Colonic mucosa (tissue), 4 donors: ENCODE data around the gene IFITM5. TPM values are rescaled to one million over a fixed set of nuclear protein-coding genes. Genes with fewer than 3 reads are reported as not detected.
"Not testable (repeated sequence)": the region's sequence is repeated elsewhere in the genome, so short reads cannot be mapped to it uniquely, and the experiment has no call there.

Experiments
- DNase-seq: peaks from one replicate; pipeline ENCODE4 v3.0.0-alpha.2; 2020
- H3K27ac ChIP-seq: fragments of 200-600 bp; one replicate; pipeline ENCODE4 v1.8.0; 2021
- H3K27me3 ChIP-seq: fragments of 200-600 bp; one replicate; pipeline ENCODE4 v1.8.0; 2021
- H3K36me3 ChIP-seq: fragments of 200-600 bp; one replicate; pipeline ENCODE4 v1.8.0; 2021
- H3K4me1 ChIP-seq: fragments of 200-600 bp; one replicate; pipeline ENCODE4 v1.8.0; 2021; ENCODE audit warnings: mild to moderate bottlenecking
- H3K4me3 ChIP-seq: fragments of 200-600 bp; one replicate; pipeline ENCODE4 v1.8.0; 2021
- H3K9ac ChIP-seq, 2 donors: one replicate each; pipeline ENCODE4 v1.7.0; 2013; ENCODE audit warnings: control low read depth in 2 of 2, low read depth in 2 of 2, low read length in 2 of 2
- H3K9me3 ChIP-seq: fragments of 200-600 bp; one replicate; pipeline ENCODE4 v1.8.0; 2021
- CTCF ChIP-seq: fragments of 200-600 bp; IDR thresholded peaks from one replicate; pipeline ENCODE4 v1.8.0; 2022; ENCODE audit warnings: antibody characterized with exemption, mild to moderate bottlenecking
- intact Hi-C: fragments of 100-400 bp; cut with DNase I; formaldehyde crosslinking; loops from one replicate; pipeline ENCODE4 v1.14.1; 2022
- total RNA-seq, 2 donors: library from RNA; stranded (reverse); fragmentation: NEBNext Ultra II Directional in 1 of 2; extraction: Animal tissue kit (Norgen Biotek cat#: 25700) in 1 of 2; gene quantifications; one replicate each; pipeline ENCODE4 v1.2.1, GENCODE V29; 2021
- donor health status: healthy.
- donor health status: DM: no; HTN: no; CAD: no.
- donor health status: DM: no; HTN: no; CAD: no.

IFITM5 gene
- total RNA-seq, 2 donors from 2014 or later: not detected

GRCh38 chr11:324156-324555, 24.8 kb upstream of the IFITM5 start:
- Histone ChIP-seq H3K9ac (no peak overlapping the region), H3K9me3 (no peaks in the 10 kb centered on the region), H3K27me3 (no peaks in the 10 kb centered on the region), H3K36me3 (no peaks in the 10 kb centered on the region), H3K27ac (no peak overlapping the region), H3K4me1 (peaks cover 5% of the 10 kb centered on the region), H3K4me3 (no peak overlapping the region)
- intact Hi-C loops: no loop called here
- DNase-seq: no peak
- TF ChIP-seq CTCF: no peak

- Histone ChIP-seq H3K9ac (peak overlapping the region; percentile 86 to 93), H3K4me3 (peak overlapping the region; percentile 51), H3K27ac (peak overlapping the region; percentile 90)
- H3K4me1 ChIP-seq, H3K27me3 ChIP-seq, H3K36me3 ChIP-seq, H3K9me3 ChIP-seq, intact Hi-C loops, DNase-seq: not testable (repeated sequence)
These were observed 20.6 kb upstream of the IFITM5 start for GRCh38 chr11:319888-320273.

- H3K4me1 ChIP-seq, H3K27me3 ChIP-seq, H3K9me3 ChIP-seq, H3K36me3 ChIP-seq, intact Hi-C loops: not testable (repeated sequence)
- peak; percentile 33 for DNase-seq
- H3K4me3 ChIP-seq: peak overlapping the region; percentile 44
- peak overlapping the region; percentile 90 for H3K27ac ChIP-seq
- peak overlapping the region; percentile 58 to 66 for H3K9ac ChIP-seq
These were observed 20.0 kb upstream of the IFITM5 start for GRCh38 chr11:319121-319887.

- H3K4me1 ChIP-seq, H3K36me3 ChIP-seq, H3K27me3 ChIP-seq, DNase-seq, H3K9me3 ChIP-seq, intact Hi-C loops: not testable (repeated sequence)
- Histone ChIP-seq H3K9ac (peak overlapping the region in 1 of 2 donors; percentile 66), H3K27ac (peak overlapping the region; percentile 90), H3K4me3 (peak overlapping the region; percentile 44)
These were observed 19.2 kb upstream of the IFITM5 start for GRCh38 chr11:318405-319120.

GRCh38 chr11:317668-318404, 18.5 kb upstream of the IFITM5 start:
- H3K36me3 ChIP-seq, H3K4me3 ChIP-seq, intact Hi-C loops, H3K4me1 ChIP-seq, H3K27me3 ChIP-seq, H3K9me3 ChIP-seq, DNase-seq, H3K9ac ChIP-seq: not testable (repeated sequence)
- peak overlapping the region; percentile 98 for H3K27ac ChIP-seq

GRCh38 chr11:316891-317301, 17.6 kb upstream of the IFITM5 start:
- intact Hi-C loops: no loop called here
- H3K9me3 ChIP-seq: no peaks in the 10 kb centered on the region
- H3K4me3 ChIP-seq: peak overlapping the region; percentile 58
- H3K36me3 ChIP-seq: no peaks in the 10 kb centered on the region
- H3K9ac ChIP-seq: peak overlapping the region in 1 of 2 donors; percentile 93
- TF ChIP-seq CTCF: no peak
- peaks cover 8% of the 10 kb centered on the region for H3K4me1 ChIP-seq
- DNase-seq: no peak
- no peaks in the 10 kb centered on the region for H3K27me3 ChIP-seq
- peak overlapping the region; percentile 98 for H3K27ac ChIP-seq

GRCh38 chr11:316031-316701, 16.8 kb upstream of the IFITM5 start:
- peak overlapping the region; percentile 58 for H3K4me3 ChIP-seq
- intact Hi-C loops: no loop called here
- H3K4me1 ChIP-seq: peaks cover 8% of the 10 kb centered on the region
- DNase-seq: no peak
- no peak for TF ChIP-seq CTCF
- no peaks in the 10 kb centered on the region for H3K9me3 ChIP-seq
- H3K36me3 ChIP-seq: no peaks in the 10 kb centered on the region
- no peaks in the 10 kb centered on the region for H3K27me3 ChIP-seq
- peak overlapping the region; percentile 66 to 93 for H3K9ac ChIP-seq
- peak overlapping the region; percentile 98 for H3K27ac ChIP-seq
